Left lobe of liver (tissue), 2 donors: Measurements from ENCODE around the gene RBM47. TPM values are rescaled to one million over a fixed set of nuclear protein-coding genes. Genes with fewer than 3 reads are reported as not detected.
A peak's percentile ranks its signal among the peaks of the same experiment; 100 is the strongest.

Source experiments
- ATAC-seq: fragments of 200-7000 bp; cut with Tn5 transposase; one replicate; pipeline ENCODE4 v1.9.1; 2020; ENCODE audit warnings: mild to moderate bottlenecking, moderate library complexity
- DNase-seq: peaks from one replicate; pipeline ENCODE4 v3.0.0-alpha.2; 2020; ENCODE audit warnings: low spot score
- total RNA-seq: library from RNA; stranded (reverse); gene quantifications from one replicate; pipeline ENCODE4 v1.2.1, GENCODE V29; 2021
- donor health status: DM: no; HTN: no; CAD: no; lungs with moderate emphysema.
- donor health status: DM: no; HTN: yes; CAD: no.

RBM47 gene
- total RNA-seq, 1 donor from 2014 or later: 56.5 TPM

GRCh38 chr4:40626183-40626990 lies 3.3 kb downstream of the RBM47 start:
- no peak for DNase-seq

GRCh38 chr4:40623707-40624106 lies 6.0 kb downstream of the RBM47 start:
- DNase-seq (no peak), ATAC-seq (no peak)

More at GRCh38 chr4:40626183-40626990, 3.3 kb downstream of the RBM47 start:
- ATAC-seq: no peak

- peak; percentile 58 for ATAC-seq
- DNase-seq: no peak
These were observed 6.8 kb downstream of the RBM47 start for GRCh38 chr4:40622913-40623312.

- ATAC-seq (peak; percentile 71), DNase-seq (peak; percentile 82)
These were observed 7.8 kb downstream of the RBM47 start for GRCh38 chr4:40621592-40622512.

GRCh38 chr4:40621229-40621591 lies 8.5 kb downstream of the RBM47 start:
- ATAC-seq: peak; percentile 61
- DNase-seq: no peak

GRCh38 chr4:40619600-40619999 lies 10.1 kb downstream of the RBM47 start:
- ATAC-seq (no peak), DNase-seq (no peak)

GRCh38 chr4:40617872-40618271 lies 11.8 kb downstream of the RBM47 start:
- ATAC-seq (no peak), DNase-seq (no peak)

- no peak for ATAC-seq
- DNase-seq: no peak
These were observed 15.6 kb downstream of the RBM47 start for GRCh38 chr4:40614031-40614430.

- ATAC-seq (no peak), DNase-seq (no peak)
These were observed 16.2 kb downstream of the RBM47 start for GRCh38 chr4:40613456-40613855.

GRCh38 chr4:40612831-40613230 lies 16.8 kb downstream of the RBM47 start:
- DNase-seq (no peak), ATAC-seq (no peak)

- ATAC-seq: no peak
- no peak for DNase-seq
These were observed 17.4 kb downstream of the RBM47 start for GRCh38 chr4:40612283-40612682.

GRCh38 chr4:40608628-40609027 lies 21.0 kb downstream of the RBM47 start:
- ATAC-seq (no peak), DNase-seq (no peak)

- DNase-seq (no peak), ATAC-seq (peak; percentile 51)
These were observed 22.4 kb downstream of the RBM47 start for GRCh38 chr4:40607221-40607620.

GRCh38 chr4:40606239-40606767 lies 23.4 kb downstream of the RBM47 start:
- ATAC-seq: peak; percentile 98
- DNase-seq: peak; percentile 80

GRCh38 chr4:40603281-40603680 lies 26.4 kb downstream of the RBM47 start:
- ATAC-seq: no peak
- no peak for DNase-seq

GRCh38 chr4:40601641-40602040 lies 28.0 kb downstream of the RBM47 start:
- DNase-seq (no peak), ATAC-seq (no peak)

GRCh38 chr4:40600850-40601249 lies 28.8 kb downstream of the RBM47 start:
- ATAC-seq: peak; percentile 17
- no peak for DNase-seq

- DNase-seq (no peak), ATAC-seq (no peak)
These were observed 30.2 kb downstream of the RBM47 start for GRCh38 chr4:40599431-40599830.

GRCh38 chr4:40596522-40596921 lies 33.1 kb downstream of the RBM47 start:
- no peak for ATAC-seq

GRCh38 chr4:40595981-40596380 lies 33.7 kb downstream of the RBM47 start:
- no peak for DNase-seq
- ATAC-seq: no peak

More at GRCh38 chr4:40596522-40596921, 33.1 kb downstream of the RBM47 start:
- no peak for DNase-seq
